NK-92 (cell line): Measurements from ENCODE around the gene SUPT5H.
A peak's percentile ranks its signal among the peaks of the same experiment; 100 is the strongest.
"Not testable (repeated sequence)": the region's sequence is repeated elsewhere in the genome, so short reads cannot be mapped to it uniquely, and the experiment has no call there.

Experiments
- DNase-seq: peaks from one replicate; lab custom pipeline; 2025; ENCODE audit not compliant: unreplicated experiment; lab: John Stamatoyannopoulos, UW

Gene SUPT5H

DNA sequence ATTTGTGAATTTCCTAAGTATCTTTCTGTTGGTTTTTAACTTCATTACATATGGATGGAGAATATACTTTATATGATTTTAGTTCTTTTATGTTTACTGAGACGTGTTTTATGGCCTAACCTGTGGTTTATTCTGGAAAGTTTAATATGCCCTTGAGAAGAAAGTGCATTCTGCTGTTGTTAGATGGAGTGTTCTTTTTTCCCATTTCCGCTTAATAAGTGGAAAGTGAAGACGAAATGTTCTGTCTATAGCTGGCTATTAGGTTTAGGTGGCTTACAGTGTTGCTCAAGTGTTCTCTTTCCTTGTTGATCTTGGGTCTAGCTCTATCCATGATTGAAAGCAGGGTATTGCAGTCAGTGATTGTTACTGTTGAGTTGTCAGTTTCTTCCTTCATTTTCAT is 18.0 kb downstream of the SUPT5H start:
- DNase-seq: no peak

DNA sequence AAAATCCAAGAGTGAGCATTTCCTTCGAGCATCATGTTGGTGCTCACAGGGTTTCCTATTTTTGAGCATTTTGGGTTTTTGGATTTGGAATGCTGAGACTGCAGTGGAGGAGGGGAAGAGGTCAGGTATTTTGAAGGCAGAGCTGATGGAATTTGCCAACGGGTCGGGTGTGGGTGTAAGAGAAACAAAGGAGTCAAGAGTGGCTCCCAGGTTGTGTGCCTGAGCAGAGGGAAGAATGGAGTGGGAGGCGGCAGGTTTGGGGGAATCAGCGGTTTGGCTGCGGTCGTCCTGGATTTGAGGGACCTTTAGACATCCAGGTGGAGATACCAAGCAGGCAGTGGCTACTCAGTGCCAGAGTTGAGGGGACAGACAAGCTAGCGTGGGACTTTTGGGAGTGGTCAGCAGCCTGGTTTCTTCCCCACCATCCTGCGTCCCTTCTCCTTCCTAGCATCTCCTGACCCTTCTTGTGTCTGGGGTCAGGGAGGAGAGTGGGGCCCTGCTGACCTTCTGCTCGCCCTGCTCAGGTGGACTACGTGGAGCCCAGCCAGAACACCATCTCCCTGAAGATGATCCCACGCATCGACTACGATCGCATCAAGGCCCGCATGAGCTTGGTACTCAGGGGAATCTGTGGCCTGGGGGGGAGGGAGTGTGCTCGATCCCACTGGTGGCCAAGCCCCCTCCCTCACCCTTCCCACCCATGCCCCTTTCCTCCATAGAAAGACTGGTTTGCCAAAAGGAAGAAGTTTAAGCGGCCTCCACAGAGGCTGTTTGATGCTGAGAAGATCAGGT is 20.8 kb downstream of the SUPT5H start:
- no peak for DNase-seq

DNA sequence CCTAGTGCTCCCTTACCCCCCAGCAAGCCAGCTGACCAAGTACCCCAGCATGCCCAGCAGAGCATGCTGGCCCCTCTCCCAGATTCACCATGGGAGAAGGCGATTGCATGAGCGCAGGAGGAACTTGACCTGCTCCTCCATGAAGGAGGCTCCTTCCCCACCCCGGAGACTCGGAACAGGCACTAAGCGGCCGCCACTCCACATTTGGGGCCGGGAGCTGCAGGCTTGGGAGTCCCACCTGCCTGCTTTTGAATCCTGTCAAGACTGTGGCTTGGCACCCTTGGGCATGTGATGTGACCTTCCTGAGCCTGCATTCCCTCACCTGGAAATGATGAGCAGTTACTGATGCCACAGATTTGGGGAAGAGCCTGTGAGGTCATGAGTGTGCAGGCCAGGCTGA is 22.6 kb downstream of the SUPT5H start:
- no peak for DNase-seq

DNA sequence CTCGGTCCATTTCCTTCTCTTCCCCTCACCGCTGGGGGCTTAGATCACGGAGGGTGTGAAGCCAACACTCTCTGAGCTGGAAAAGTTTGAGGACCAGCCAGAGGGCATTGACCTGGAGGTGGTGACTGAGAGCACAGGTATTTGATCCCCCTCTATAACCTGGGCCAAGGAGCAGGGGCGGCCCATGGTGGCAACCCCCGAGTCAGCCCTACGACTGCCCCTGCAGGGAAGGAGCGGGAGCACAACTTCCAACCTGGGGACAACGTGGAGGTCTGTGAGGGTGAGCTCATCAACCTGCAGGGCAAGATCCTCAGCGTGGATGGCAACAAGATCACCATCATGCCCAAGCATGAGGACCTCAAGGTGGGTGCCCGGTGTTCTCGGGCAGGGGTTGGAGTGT is 23.7 kb downstream of the SUPT5H start:
- no peak for DNase-seq

DNA sequence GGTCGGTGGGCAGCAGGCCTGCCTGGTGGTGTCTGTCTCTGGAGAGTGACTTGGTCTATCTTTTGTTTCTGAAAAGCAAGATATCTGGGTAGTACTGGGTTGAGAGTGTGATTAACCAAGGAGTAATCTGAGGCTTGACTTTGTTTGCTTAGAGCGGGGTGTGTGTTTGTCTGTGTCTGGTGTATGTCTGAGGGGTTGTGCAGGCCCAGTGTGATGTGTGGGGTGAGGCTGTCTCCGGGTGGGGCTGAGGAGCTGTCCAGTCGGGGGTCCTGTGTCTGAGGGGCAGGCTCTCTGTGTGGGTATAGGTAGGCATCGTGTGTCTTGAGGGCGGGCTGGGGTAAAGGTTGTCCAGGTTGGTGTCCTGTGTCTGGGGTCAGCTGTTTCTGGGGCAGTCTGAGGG is 24.2 kb downstream of the SUPT5H start:
- DNase-seq: no peak

DNA sequence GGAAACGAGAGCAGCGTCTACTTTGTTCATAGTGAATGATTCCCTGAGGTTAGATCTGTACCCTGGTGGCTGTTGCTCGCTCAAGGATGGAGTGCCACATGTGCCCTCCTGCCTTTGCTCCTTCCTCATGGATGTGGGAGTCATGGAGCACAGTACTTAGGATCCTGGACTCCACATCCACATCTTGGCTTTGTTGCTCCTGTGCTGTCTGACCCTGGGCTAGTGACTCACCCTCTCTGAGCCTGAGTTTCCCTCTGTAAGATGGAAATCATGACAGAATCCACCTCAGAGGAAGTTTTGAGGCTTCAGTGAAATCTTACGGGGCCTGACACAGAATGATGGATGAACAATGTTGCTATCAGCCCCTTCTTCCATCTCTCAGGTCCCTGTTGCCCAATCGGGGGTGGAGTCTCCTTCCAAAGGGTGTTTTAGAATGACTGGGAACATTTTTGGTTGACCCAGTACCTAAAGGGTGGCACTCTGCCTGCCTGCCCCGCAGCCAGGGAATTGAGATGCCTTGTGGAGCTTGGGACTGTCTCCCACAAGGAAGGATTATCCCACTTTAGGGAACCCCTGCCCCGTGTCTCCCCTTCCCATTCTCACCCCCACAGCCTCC is 25.4 kb downstream of the SUPT5H start:
- DNase-seq: no peak

DNA sequence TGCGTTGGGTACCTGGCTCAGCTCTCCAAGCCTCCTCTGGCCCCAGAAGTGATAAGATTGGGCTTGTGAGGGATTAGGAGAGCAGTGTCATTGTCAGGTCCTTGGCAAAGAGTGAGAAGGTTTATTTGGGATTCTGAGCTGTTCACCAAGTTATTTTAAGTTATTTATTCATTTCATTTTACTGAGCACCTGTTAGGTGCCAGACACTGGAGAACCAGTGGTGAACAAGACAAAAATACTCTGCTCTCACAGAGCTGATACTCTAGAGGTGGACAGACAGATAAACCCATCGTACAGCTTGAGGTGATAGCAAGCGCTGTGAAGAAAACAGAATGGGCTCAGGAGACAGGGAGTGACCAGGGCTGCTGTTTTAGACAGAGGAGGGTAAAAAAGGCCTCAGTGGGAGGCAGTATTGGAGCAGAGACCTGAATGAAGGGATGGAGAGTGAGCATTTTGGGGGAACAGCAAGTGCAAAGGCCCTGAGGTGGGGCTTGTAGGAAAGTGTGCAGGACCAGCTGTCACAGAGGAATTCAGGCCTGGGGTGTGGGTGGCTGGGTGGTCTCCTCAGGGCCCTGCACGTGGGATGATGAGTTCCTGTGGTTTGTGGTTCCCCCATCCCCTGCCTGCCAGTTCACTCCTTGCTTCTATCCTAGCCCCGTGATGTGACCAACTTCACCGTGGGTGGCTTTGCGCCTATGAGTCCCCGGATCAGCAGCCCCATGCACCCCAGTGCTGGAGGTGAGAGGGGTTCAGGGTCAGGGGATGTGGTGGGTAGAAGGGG is 26.6 kb downstream of the SUPT5H start:
- no peak for DNase-seq

DNA sequence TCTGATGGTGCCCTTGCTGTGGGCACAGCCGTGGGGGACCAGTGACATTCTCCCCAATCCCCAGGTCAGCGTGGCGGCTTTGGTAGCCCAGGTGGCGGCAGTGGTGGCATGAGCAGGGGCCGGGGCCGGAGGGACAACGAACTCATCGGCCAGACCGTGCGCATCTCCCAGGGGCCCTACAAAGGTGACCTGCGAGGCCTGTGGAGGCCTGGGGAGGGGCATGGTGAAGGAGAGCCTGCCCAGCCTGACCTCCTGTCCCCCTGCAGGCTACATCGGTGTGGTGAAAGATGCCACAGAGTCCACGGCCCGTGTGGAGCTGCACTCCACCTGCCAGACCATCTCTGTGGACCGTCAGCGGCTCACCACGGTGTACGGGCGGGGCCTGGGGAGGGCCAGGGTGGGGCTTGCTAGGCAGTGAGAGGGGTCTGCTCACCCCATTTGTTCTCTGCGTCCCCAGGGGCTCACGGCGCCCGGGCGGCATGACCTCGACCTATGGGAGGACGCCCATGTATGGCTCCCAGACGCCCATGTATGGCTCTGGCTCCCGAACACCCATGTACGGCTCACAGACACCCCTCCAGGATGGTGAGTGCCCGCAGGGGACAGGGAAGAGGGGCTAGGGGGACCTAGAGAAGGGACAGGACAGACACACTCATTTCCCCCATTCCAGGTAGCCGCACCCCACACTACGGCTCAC is 27.5 kb downstream of the SUPT5H start:
- DNase-seq: no peak

DNA sequence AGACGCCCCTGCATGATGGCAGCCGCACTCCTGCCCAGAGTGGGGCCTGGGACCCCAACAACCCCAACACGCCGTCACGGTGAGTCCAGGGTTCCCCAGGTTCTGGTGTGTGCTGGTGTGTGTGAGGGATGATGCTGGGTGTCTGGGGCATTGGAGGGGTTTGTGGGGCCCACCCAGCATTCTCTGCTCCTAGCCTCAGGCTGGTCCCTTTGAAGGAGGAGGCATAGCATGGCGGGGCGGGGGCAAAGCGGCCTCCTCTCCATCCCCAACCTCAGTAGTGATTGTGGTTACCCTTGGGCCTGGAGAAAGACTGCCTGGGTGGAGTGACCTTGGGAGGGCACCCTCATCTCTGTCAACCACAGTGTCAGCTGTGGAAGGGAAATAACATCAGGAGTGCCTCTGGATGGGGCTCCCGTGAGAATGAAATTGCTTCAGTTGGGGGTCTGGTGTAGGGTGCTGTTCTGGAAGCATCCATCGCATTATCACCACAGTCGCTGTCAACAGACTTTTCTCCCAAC is 28.1 kb downstream of the SUPT5H start:
- no peak for DNase-seq

DNA sequence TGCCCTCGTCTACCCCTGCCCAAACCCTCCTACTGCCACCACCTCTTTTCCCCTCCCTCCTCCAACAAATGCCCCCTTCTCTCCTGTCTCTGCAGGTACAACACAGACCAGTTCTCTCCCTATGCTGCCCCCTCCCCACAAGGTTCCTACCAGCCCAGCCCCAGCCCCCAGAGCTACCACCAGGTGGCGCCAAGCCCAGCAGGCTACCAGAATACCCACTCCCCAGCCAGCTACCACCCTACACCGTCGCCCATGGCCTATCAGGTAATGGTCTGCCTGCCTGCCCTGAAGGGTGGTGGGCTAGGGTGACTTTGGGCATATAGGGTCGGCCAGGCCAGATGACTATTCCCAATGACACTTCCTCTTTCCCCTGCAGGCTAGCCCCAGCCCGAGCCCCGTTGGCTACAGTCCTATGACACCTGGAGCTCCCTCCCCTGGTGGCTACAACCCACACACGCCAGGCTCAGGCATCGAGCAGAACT is 28.8 kb downstream of the SUPT5H start:
- no peak for DNase-seq

DNA sequence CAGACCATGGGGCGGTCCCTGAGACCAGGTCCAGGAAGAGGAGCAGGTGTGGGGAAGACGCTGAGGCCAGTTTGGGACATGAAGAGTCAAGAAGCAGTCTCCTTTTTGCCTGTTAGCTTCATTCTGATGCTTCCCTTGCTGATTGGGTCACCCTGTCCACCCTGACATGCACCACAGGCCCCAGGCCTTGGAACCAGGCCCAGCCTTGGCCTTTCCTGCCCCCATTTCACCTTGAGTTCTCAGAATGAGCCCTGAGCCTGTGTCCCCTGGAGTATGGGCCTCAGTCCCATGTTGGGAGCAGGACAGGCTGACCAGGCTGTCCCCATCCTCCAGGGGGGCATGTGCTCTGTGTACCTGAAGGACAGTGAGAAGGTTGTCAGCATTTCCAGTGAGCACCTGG is 30.4 kb downstream of the SUPT5H start:
- DNase-seq: no peak

DNA sequence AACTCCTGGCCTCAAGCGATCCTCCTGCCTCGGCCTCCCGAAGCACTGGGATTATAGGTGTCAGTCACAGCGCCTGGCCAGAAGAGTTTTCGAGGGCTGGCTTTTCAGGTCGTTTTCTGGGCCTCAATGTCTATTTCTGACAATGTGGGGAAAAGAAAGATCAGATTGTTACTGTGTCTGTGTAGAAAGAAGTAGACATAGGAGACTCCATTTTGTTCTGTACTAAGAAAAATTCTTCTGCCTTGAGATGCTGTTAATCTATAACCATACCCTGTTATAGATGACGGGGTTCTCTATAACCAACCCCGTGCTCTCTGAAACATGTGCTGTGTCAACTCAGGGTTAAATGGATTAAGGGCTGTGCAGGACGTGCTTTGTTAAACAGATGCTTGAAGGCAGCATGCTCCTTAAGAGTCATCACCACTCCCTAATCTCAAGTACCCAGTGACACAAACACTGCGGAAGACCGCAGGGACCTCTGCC is 34.0 kb downstream of the SUPT5H start:
- DNase-seq: not testable (repeated sequence)

DNA sequence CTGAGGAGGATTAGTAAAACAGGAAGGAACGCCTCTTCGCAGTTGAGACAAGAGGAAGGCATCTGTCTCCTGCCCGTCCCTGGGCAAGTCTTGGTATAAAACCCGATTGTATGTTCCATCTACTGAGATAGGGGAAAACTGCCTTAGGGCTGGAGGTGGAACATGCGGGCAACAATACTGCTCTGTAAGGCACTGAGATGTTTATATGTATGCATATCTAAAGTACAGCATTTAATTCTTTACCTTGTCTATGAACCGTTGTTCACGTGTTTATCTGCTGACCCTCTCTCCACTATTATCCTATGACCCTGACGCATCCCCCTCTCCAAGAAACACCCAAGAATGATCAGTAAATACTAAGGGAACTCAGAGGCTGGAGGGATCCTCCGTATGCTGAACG is 34.5 kb downstream of the SUPT5H start:
- DNase-seq: no peak

DNA sequence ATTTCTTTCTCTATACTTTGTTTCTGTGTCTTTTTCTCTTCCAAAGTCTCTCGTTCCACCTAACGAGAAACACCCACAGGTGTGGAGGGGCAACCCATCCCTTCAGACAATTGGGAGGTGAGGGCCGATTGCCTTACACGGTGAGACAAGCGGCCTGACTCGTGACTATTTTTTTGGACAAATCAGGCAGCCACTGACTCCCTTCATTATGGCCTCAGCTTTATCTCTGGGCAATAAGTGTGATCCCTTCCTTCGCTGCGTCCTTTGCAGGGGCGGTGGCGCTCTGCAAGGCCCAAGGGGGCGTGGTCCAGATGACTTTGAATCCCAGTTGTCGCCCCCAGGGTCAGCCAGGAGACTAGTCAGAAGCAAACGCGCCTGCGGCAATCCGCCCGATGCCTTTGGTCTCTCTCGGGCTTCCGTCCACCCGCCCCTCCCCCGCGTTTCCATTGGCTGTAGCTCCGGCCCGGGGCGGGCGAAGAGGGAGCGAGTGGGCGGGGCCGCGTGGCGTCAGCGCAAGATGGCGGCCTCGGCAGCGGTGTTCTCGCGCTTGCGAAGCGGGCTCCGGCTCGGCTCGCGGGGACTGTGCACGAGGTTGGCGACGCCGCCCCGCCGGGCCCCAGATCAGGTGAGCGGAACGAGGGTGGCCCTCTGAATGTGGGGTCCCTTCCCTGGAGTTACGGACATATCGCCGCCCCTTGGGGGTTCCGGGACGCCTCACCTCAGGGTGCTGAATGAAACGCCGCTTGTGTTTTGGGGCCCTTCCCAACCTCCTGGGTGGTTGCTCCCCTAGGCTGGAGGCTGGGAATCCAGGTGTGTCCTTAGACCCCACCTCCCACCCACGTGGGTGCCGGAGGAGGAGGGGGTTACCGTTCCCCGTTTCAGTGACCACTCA is 35.2 kb downstream of the SUPT5H start, which contains the start of gene TIMM50:
Gene TIMM50, plus strand, starts transcription at position 502 of the 892 bp plus-strand sequence. Its CDS starts 16 bp downstream, at position 518.
- DNase-seq: peak; percentile 31

DNA sequence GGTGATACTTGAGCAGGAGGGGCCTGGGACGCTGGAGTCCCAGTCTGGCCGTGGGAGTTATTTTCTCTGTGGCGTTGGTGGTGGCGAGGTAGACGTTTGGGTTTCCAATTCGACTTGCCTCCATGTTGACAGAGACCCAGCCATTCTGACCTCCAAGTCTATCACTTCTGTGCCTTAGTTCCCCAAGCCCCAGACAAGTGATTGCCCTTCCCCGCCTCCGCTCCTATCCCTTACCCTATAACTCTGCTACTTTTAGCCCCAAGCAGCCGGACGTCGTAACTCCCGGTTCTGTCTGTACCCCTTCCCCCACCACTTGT is 35.8 kb downstream of the SUPT5H start:
- no peak for DNase-seq

DNA sequence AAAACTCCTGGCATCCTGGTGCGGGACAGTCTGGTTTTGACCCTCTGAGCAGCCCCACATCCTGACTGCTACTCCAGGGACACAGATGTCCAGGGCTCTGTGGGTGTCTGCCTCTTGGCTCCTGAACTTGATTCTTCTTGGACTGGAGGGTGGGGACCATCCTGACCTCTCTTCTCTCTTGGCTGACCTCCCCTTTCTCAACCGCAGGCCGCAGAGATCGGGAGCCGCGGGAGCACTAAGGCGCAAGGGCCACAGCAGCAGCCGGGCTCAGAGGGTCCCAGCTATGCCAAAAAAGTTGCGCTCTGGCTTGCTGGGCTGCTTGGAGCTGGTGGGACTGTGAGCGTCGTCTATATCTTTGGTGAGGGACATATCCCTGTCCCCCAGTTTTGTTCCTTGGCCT is 36.3 kb downstream of the SUPT5H start:
- no peak for DNase-seq

DNA sequence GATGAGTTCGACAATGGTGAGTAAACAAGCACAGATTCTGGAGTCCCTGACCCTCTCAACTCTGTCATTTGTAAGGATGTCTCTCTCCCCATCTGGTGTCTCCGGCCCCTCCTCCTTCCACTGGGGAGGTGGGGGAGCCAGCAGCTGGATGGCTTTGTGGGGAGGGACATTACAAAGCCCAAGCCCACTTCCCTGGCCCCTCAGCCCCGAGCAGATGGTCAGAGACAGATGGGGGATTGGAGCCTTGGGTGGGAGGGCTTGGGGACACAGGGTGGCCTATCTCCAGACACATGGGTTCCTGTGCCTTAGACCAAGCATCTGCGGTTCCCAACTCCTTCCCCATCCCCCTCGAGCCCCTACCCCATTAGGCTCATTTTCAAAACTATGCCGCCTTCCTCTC is 37.8 kb downstream of the SUPT5H start:
- no peak for DNase-seq

DNA sequence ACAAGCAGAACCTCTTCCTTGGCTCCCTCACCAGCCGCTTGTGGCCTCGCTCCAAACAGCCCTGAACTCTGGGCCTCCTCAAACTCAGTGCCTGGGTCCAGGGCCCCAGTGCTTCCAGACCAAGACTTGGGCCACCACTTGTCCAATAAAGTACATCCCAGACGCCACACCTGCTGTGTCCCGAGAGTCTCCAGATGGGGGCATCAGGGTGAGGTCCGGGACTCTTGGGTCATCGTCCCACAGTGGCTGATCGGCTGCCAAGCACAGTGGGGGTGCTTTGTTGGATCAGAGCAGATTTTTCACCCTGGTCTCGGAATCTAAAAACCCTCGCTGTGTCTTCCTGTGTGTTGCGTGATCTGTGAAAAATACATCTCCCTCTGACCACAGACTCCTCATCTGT is 44.4 kb downstream of the SUPT5H start:
- DNase-seq: no peak

DNA sequence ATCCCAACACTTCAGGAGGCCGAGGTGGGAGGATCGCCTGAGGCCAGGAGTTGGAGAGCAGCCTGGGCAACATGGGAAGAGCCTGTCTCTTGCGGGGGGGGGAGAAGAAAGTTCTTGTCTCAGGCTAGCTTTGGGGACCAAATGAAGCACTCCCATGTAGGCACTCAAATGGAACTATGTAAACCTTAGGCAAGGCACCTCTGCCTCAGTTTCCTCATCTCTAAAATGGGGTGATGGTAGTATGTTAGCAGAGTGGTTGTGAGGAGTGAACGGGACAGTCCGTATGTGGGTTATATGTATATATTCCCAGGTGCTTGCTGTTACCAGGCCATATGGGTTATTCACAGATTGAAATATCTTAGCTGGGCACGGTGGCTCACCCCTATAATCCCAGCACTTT is 46.8 kb downstream of the SUPT5H start:
- no peak for DNase-seq

DNA sequence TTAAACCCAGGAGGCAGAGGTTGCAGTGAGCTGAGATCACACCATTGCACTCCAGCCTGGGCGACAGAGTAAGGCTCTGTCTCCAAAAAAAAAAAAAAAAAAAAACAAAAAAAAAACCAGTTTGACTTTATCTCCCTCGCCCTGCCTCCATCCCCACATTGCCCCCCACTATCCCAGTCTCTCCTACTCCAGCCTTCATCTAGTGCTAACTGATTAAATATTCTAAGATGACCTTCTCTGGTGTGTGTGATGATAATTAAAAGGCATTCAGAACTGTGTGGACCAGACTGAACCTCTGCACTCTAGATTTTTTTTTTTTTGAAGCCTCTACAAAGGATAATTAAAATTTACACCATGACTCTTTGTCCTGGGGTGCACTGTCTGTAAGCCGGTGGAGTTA is 47.4 kb downstream of the SUPT5H start:
- no peak for DNase-seq
